Naive B cell (primary cell): Measurements from ENCODE around the gene FLNC. TPM values are rescaled to one million over a fixed set of nuclear protein-coding genes. Genes with fewer than 3 reads are reported as not detected.
A peak's percentile ranks its signal among the peaks of the same experiment; 100 is the strongest.

ENCODE experiments used
- ATAC-seq, 2 donors: fragments of 150-1000 bp; cut with Tn5 transposase; 2 replicates each; pipeline ENCODE4 v1.10.0; 2021; ENCODE audit warnings: low read depth in 2 of 2, mild to moderate bottlenecking in 2 of 2, moderate library complexity in 2 of 2
- DNase-seq: peaks from one replicate; pipeline ENCODE4 v3.0.0; 2022
- H3K27ac Mint-ChIP-seq, 6 donors: one replicate each; pipeline ENCODE4 v1.8.0; 2020 to 2022; ENCODE audit warnings: mild to moderate bottlenecking in 6 of 6, mixed read lengths in 6 of 6, moderate library complexity in 5 of 6, inconsistent platforms in 2 of 6
- H3K27me3 Mint-ChIP-seq, 3 donors: one replicate each; pipeline ENCODE4 v1.8.0; 2021 to 2022; ENCODE audit warnings: mixed read lengths in 3 of 3, mild to moderate bottlenecking in 1 of 3
- H3K36me3 Mint-ChIP-seq, 2 donors: one replicate each; pipeline ENCODE4 v1.8.0; 2020 to 2022; ENCODE audit warnings: mixed read lengths in 2 of 2, inconsistent platforms in 1 of 2, mild to moderate bottlenecking in 1 of 2
- H3K4me1 Mint-ChIP-seq, 3 donors: one replicate each; pipeline ENCODE4 v1.8.0; 2020 to 2022; ENCODE audit warnings: mixed read lengths in 3 of 3, inconsistent platforms in 1 of 3, mild to moderate bottlenecking in 1 of 3, moderate library complexity in 1 of 3
- H3K4me3 Mint-ChIP-seq, 8 donors: one replicate each; pipeline ENCODE4 v1.8.0; 2020 to 2022; ENCODE audit warnings: mild to moderate bottlenecking in 8 of 8, mixed read lengths in 8 of 8, moderate library complexity in 8 of 8, inconsistent platforms in 2 of 8
- H3K9me3 Mint-ChIP-seq, 7 donors: one replicate each; pipeline ENCODE4 v1.8.0; 2020 to 2022; ENCODE audit warnings: mixed read lengths in 7 of 7, mild to moderate bottlenecking in 5 of 7, inconsistent platforms in 2 of 7, moderate library complexity in 1 of 7
- polyA plus RNA-seq, 6 donors: library from polyadenylated mRNA; unstranded; fragments of 300-500 nt; fragmentation: Illumina TruSeq; gene quantifications; one replicate each; pipeline ENCODE4 v1.2.3, GENCODE V29; 2021; ENCODE audit warnings: low read depth in 6 of 6

Gene FLNC
- polyA plus RNA-seq, 6 donors from 2014 or later = not detected

- no peak for DNase-seq
- ATAC-seq = no peak
- Mint-ChIP-seq H3K27ac (no peak overlapping the region), H3K27me3 (peaks cover 0 to 4% (median 0%) of the 10 kb centered on the region in 3 donors), H3K4me3 (no peak overlapping the region), H3K36me3 (no peaks in the 10 kb centered on the region), H3K9me3 (no peaks in the 10 kb centered on the region), H3K4me1 (peaks cover 0 to 4% (median 0%) of the 10 kb centered on the region in 3 donors)
Observed at GRCh38 chr7:128811631-128812430, 18.4 kb upstream of the FLNC start.

- DNase-seq (no peak), ATAC-seq (no peak)
- Mint-ChIP-seq H3K36me3 (no peaks in the 10 kb centered on the region), H3K27me3 (peaks cover 0 to 5% (median 4%) of the 10 kb centered on the region in 3 donors), H3K4me1 (peaks cover 0 to 4% (median 0%) of the 10 kb centered on the region in 3 donors), H3K4me3 (no peak overlapping the region), H3K9me3 (no peaks in the 10 kb centered on the region), H3K27ac (no peak overlapping the region)
Observed at GRCh38 chr7:128812514-128813168, 17.6 kb upstream of the FLNC start.

DNA sequence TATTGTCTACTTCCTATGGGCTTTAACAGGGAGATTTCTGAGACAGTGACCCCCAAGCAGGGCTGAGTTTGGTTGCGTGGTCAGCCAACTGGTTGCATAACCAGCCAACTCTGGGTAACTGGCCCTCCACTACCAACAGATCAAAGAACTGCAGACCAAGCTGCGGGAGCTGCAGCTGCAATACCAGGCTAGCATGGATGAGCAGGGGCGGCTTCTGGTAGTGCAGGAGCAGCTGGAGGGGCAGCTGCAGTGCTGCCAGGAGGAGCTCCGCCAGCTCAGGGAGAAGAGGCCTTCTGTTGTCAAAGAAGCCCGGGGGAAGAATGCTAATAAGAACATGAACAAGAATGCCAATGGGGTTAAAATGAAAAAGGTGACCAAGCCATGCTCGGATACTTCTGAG lies 15.7 kb upstream of the FLNC start:
- DNase-seq = no peak
- peak overlapping the region in 2 of 6 donors; percentile 20 to 59 for H3K27ac Mint-ChIP-seq
- H3K9me3 Mint-ChIP-seq = no peaks in the 10 kb centered on the region
- H3K27me3 Mint-ChIP-seq = peaks cover 0 to 17% (median 4%) of the 10 kb centered on the region in 3 donors
- H3K36me3 Mint-ChIP-seq = no peaks in the 10 kb centered on the region
- peaks cover 0 to 4% (median 0%) of the 10 kb centered on the region in 3 donors for H3K4me1 Mint-ChIP-seq
- no peak for ATAC-seq
- H3K4me3 Mint-ChIP-seq = peak overlapping the region in 1 of 8 donors; percentile 37

- ATAC-seq = no peak
- DNase-seq = no peak
- Mint-ChIP-seq H3K9me3 (no peaks in the 10 kb centered on the region), H3K36me3 (no peaks in the 10 kb centered on the region), H3K27me3 (peaks cover 0 to 24% (median 4%) of the 10 kb centered on the region in 3 donors), H3K4me3 (no peak overlapping the region), H3K27ac (peak overlapping the region in 1 of 6 donors; percentile 23), H3K4me1 (peaks cover 0 to 4% (median 0%) of the 10 kb centered on the region in 3 donors)
Observed at GRCh38 chr7:128815289-128815942, 14.8 kb upstream of the FLNC start.

DNA sequence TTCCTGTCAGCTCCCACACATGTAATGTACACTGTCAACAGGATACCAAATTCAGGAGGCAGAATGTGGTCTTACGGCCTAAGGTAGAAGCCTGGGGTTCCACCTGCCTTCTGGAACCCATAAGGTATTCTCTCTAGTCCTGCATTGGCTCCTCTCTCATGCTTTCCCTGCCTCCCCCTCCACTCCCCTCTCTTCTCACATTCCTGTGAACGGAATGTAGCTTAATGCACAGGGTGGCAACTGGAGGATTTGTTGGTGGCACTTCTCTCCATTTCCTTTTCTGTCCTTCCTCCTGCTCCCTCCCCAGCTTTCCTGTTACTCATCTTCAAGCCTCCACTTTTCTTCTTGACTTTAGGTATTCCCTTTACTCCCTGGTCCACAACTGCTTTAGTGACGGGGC lies 11.5 kb upstream of the FLNC start:
- H3K27ac Mint-ChIP-seq = no peak overlapping the region
- H3K4me1 Mint-ChIP-seq = peaks cover 0 to 4% (median 0%) of the 10 kb centered on the region in 3 donors
- H3K27me3 Mint-ChIP-seq = peaks cover under 1 to 24% (median 12%) of the 10 kb centered on the region in 3 donors
- no peak overlapping the region for H3K4me3 Mint-ChIP-seq
- no peaks in the 10 kb centered on the region for H3K36me3 Mint-ChIP-seq
- ATAC-seq = no peak
- no peaks in the 10 kb centered on the region for H3K9me3 Mint-ChIP-seq
- DNase-seq = no peak

DNA sequence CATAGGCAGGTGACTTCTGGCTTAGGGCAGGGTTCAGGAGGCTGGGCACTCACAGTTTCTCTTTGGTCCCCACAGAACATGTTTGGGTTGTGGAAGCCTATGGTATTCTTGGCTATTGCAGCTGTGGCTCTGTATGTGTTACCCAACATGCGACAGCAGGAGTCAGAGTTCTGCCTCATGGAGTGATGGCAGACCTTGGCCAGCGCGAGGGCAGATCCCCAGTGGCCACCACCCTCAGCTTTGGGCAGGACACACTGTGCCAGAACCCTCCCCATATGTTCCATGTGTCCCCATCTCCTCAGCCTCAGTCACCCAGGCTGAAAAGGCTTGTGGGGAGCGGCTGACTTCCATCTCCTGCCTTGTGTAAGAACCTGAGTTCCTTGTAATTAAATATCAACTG lies 8.5 kb upstream of the FLNC start:
- H3K36me3 Mint-ChIP-seq = no peaks in the 10 kb centered on the region
- no peak overlapping the region for H3K27ac Mint-ChIP-seq

GRCh38 chr7:128826512-128826911 lies 3.7 kb upstream of the FLNC start:
- H3K27me3 Mint-ChIP-seq = peaks cover 45 to 59% (median 53%) of the 10 kb centered on the region in 3 donors
- H3K27ac Mint-ChIP-seq = no peak overlapping the region
- H3K36me3 Mint-ChIP-seq = no peaks in the 10 kb centered on the region
- H3K9me3 Mint-ChIP-seq = no peaks in the 10 kb centered on the region
- DNase-seq (no peak), ATAC-seq (no peak)
- no peak overlapping the region for H3K4me3 Mint-ChIP-seq
- peaks cover 11 to 23% (median 18%) of the 10 kb centered on the region in 3 donors for H3K4me1 Mint-ChIP-seq

More for the DNA sequence above, 8.5 kb upstream of the FLNC start:
- H3K27me3 Mint-ChIP-seq = peaks cover 14 to 35% (median 19%) of the 10 kb centered on the region in 3 donors
- H3K4me1 Mint-ChIP-seq = no peaks in the 10 kb centered on the region
- no peak for DNase-seq
- H3K4me3 Mint-ChIP-seq = no peak overlapping the region
- no peaks in the 10 kb centered on the region for H3K9me3 Mint-ChIP-seq
- ATAC-seq = no peak

DNA sequence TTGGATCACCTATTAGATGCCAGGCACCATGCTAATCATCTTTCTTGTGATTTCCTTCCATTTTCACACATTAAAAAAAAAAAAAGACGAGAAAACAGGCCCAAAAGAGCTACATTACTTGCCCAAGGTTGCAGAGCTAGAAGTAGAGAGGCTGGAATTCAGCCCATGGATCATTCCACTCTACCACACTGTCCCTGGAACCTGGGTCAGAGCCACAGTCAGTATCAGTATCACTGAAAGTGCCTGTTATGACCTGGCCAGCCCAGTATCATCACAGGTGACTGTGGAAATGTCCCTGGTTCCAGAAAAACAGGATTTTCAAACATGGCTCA lies 3.3 kb upstream of the FLNC start:
- no peak for ATAC-seq
- no peak overlapping the region for H3K4me3 Mint-ChIP-seq
- peaks cover 45 to 62% (median 54%) of the 10 kb centered on the region in 3 donors for H3K27me3 Mint-ChIP-seq
- H3K27ac Mint-ChIP-seq = no peak overlapping the region
- no peak for DNase-seq
- H3K4me1 Mint-ChIP-seq = peaks cover 14 to 25% (median 21%) of the 10 kb centered on the region in 3 donors
- H3K9me3 Mint-ChIP-seq = no peaks in the 10 kb centered on the region
- H3K36me3 Mint-ChIP-seq = no peaks in the 10 kb centered on the region

DNA sequence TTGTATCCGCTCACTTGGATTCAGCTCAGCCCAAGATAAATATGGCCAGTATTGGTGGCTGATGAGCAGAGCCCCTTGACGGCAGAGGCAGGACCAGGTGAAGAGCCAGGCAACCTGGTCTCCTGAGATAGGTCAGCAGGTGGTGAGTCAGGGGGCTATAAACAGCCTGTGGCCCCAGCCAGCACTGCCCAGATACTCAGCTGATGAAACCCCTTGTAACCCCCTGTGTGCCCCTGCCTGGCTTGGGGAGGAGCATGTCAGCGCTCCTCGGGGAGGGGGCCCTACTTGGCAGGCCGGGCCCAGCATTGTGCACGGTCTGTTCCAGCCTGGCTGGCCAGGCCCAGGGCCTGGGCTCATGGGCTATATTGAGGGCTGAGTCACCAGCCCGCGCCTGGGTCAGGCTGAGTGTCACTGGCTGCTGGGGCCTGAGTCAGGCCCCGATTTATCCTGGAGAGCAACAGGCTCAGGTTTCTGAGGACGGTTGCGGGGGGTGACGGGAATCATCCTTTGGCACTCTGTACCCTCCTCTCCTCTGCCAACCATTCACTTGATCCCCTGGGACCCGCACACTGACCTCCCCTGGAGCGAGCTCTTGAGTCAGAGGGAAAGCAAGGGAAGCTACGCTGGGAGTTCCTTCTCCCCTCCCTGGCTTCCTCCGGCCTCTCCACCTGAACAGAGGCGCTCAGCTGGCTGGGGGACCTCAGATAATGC lies 2.8 kb upstream of the FLNC start:
- H3K4me3 Mint-ChIP-seq = no peak overlapping the region
- H3K27ac Mint-ChIP-seq = no peak overlapping the region
- H3K27me3 Mint-ChIP-seq = peaks cover 45 to 67% (median 54%) of the 10 kb centered on the region in 3 donors
- H3K9me3 Mint-ChIP-seq = no peaks in the 10 kb centered on the region
- ATAC-seq = no peak
- no peak for DNase-seq
- no peaks in the 10 kb centered on the region for H3K36me3 Mint-ChIP-seq
- H3K4me1 Mint-ChIP-seq = peaks cover 15 to 30% (median 26%) of the 10 kb centered on the region in 3 donors

GRCh38 chr7:128827971-128828711 lies 2.1 kb upstream of the FLNC start:
- Mint-ChIP-seq H3K4me1 (peaks cover 15 to 31% (median 27%) of the 10 kb centered on the region in 3 donors), H3K9me3 (no peaks in the 10 kb centered on the region), H3K4me3 (peak overlapping the region in 3 of 8 donors; percentile 20 to 48 (median 24)), H3K36me3 (no peaks in the 10 kb centered on the region), H3K27me3 (peaks cover 43 to 73% (median 54%) of the 10 kb centered on the region in 3 donors), H3K27ac (peak overlapping the region in 1 of 6 donors; percentile 37)
- no peak for DNase-seq
- no peak for ATAC-seq

DNA sequence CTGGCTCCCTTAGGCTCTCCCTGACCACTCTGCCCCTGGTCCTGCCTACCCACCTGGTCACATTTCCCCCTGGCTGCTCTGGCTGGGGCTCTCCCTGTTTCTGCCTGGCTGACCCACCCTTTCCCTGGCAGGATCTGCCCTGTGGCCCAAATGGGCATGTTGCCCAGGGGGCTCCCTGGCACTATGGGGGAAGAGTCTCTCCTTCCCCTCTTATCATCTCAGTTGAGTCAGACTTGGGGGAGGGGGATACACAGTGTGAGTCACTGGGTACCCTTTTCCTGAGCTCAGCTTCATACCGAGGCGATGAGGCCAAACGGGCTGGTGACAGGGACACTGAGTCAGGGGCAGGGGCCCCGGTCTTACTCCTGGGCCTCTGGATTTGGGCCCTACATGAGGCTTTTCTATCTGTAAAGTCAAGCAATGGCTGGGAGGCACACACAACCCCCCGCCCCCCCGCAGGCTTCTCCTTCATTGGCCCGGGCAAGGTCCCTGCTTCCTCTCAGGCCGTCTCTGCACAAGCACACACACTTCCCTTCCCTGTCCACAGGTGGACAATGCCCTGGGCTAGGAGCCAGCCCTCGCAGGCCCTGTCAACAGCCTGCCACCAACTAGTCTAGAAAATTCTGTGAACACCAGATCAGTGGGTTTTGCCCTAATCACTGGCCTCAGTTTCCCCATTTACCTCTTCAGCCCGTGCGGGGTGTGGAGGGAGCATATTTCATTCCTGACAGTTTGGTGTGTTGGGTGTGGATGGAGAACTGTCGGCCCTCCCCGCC lies 627 bp upstream of the FLNC start:
- Mint-ChIP-seq H3K27me3 (peaks cover 32 to 78% (median 54%) of the 10 kb centered on the region in 3 donors), H3K4me3 (peak overlapping the region; percentile 22 to 85 (median 70))
- no peak for ATAC-seq

More for the DNA sequence above, 627 bp upstream of the FLNC start:
- Mint-ChIP-seq H3K4me1 (peaks cover 15 to 31% (median 27%) of the 10 kb centered on the region in 3 donors), H3K9me3 (no peaks in the 10 kb centered on the region), H3K27ac (peak overlapping the region in 2 of 6 donors; percentile 75 to 89), H3K36me3 (no peaks in the 10 kb centered on the region)
- no peak for DNase-seq
